Epidermal melanocyte (primary cell): ENCODE measurements around the gene NPAS3.
A peak's percentile ranks its signal among the peaks of the same experiment; 100 is the strongest.

ENCODE experiments used
- DNase-seq: peaks from one replicate; pipeline ENCODE4 v3.0.0; 2011; ENCODE audit warnings: low spot score; ENCODE audit not compliant: insufficient read length

NPAS3 gene

GRCh38 chr14:33165144-33165925 lies 226.7 kb downstream of the NPAS3 start:
- no peak for DNase-seq

GRCh38 chr14:33165926-33166289 lies 227.2 kb downstream of the NPAS3 start:
- DNase-seq: no peak

DNA sequence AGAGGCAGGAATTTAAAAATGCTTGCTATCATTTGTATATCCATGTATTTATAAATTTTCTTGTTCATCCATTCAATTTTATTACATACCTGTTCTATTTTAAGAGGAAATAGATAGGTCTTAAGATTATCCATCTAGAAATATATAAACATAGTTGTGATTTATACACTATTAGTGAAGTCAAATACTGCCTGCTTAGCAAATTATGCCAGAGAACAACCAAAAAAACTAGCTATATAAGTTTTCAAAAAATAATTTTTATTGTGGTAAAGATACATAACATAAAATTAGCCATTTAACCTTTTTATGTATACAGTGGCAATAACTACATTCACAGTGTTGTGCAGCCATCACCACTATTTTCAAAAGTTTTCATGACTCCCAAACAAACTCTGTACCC lies 237.3 kb downstream of the NPAS3 start:
- DNase-seq: no peak

- no peak for DNase-seq
Observed at GRCh38 chr14:33184587-33184986, 245.9 kb downstream of the NPAS3 start.

GRCh38 chr14:33186656-33187055 lies 248.0 kb downstream of the NPAS3 start:
- DNase-seq: no peak

- DNase-seq: no peak
Observed at GRCh38 chr14:33188880-33189279, 250.2 kb downstream of the NPAS3 start.

- no peak for DNase-seq
Observed at GRCh38 chr14:33191855-33192254, 253.2 kb downstream of the NPAS3 start.

- DNase-seq: no peak
Observed at GRCh38 chr14:33194551-33194950, 255.9 kb downstream of the NPAS3 start.

- no peak for DNase-seq
Observed at GRCh38 chr14:33198684-33199083, 260.0 kb downstream of the NPAS3 start.

DNA sequence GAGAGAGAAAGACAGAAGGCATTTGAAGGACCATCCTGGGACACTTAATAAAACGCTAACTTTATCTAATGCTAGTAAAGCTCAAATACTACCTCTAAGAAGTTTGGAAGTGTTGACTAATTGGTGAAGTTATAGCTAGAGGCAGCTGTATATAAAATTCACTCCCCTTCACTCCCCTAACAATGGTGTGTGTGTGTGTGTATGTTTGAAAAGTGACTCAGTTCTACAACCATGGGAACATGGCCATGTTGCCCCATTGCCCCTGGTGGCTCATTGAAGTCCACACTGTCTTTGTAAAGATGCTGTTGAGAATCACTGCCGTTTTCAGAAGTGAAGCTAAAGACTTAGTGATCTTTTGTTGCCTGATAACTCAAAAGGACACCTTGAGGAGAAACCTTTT lies 262.4 kb downstream of the NPAS3 start:
- no peak for DNase-seq

DNA sequence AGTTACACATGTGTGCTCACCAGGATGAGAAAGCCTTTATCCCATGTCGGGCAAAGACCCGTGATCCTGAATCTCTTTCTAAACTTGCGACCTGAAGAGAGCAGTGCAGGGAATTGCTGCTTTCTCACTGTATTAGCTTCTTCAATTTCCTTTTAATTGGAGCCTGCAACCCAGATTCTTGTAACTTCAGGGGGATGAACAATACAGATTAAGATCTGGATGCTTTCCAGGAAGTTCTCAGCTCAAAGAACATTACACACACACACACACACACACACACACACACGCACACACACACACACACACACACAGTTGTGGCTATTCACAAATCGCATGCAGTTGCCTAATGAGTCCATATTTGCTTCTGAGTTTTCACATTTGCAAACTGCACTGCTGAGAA lies 268.3 kb downstream of the NPAS3 start:
- DNase-seq: no peak

GRCh38 chr14:33207467-33208017 lies 268.9 kb downstream of the NPAS3 start:
- no peak for DNase-seq

GRCh38 chr14:33210311-33210710 lies 271.6 kb downstream of the NPAS3 start:
- no peak for DNase-seq

DNA sequence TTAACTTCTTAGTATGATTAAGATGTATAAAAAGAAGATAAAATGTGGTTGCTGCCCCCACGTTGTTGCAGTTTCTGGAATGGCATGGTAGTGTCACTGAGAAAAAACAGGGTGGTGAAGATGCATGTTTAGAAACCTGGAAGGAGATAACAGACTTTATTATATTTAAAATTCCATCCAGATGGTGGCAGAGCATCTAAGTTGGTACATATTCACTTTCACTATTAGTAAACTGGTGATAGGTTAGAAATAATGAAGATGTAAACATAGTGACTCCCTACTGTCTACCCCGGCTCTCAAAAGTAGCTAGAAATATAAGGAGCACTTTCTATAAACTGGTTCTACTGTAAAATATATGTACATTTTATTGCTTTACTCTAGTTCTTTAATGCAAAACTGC lies 279.3 kb downstream of the NPAS3 start:
- DNase-seq: no peak

DNA sequence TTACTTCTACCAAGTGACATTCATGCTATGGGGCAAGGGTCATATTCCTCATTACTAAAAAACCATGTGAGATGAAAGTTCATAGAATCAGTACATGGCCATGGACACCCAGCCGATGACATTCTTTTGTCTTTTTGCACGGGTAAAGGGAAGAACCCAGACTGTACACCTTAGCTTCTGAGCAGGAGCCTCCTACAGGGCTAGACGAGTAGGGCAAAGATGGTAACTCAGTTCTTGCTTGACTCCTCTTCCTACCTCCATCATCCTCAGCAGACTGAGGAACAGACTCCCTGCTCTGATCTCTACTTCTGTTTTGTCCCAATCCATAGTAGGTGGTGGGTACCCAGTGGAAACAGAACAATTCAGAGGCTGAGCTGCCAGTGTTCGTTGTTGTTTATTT lies 281.3 kb downstream of the NPAS3 start:
- no peak for DNase-seq

DNA sequence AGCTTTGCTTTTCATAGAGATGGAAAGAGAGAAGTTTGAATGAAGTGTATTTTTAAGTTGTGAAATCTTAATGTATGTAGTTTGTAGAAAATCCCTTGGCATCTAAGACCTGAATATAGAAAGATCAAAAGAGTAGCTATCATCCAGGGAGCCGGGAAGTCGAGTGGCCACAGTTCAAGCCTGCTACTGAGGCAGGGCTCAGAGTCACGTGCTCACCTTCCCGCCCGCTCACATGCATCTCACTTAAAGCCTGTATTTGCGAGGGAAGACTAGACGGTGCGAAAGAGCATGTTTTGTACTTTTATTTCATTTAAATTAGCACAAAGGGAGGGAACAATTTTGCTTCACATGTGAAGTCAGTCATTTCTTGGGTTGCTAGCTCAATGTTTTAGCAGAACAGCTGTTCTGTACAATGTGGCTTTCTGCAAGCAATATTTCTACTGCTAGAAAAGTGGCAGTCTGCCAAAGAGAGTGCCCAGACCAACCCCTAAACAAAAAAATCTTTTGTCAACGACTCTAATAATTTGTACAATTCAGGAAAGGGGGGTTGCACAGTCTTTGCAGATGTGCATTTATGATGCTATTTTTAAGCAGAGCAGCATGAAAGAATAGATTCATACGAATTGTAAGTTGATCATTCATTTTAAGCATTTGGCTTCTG lies 290.7 kb downstream of the NPAS3 start:
- DNase-seq: peak; percentile 51

- no peak for DNase-seq
Observed at GRCh38 chr14:33230021-33230420, 291.3 kb downstream of the NPAS3 start.

- no peak for DNase-seq
Observed at GRCh38 chr14:33232031-33232430, 293.4 kb downstream of the NPAS3 start.

DNA sequence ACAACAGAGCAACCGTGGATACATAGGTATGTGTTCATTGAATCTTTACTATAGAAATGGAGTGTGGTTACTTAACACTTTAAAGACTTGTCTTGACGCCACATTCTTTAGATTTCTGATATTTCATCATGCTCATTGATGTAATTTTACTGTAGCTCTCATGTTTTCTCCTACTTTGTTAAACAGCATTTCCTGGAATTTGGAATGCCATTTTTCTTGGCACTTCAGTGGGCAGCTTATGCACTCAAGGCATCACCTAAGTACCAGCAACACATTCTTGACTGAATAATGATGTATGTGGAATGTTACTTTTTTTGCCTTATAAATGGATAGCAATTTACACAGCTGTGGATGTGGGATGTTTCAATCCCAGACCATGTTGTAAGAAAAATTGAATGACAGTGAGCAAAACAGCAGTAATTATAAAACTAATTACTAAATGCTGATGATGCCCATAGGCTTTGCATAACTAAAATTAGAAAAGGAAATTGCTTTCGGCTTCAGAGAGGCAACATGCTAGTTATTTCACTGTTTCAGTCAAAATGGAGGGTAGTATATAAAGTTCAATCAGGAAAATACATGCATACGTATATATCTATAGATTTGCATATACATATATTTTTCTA lies 298.5 kb downstream of the NPAS3 start:
- DNase-seq: no peak

- no peak for DNase-seq
Observed at GRCh38 chr14:33239465-33239864, 300.8 kb downstream of the NPAS3 start.

DNA sequence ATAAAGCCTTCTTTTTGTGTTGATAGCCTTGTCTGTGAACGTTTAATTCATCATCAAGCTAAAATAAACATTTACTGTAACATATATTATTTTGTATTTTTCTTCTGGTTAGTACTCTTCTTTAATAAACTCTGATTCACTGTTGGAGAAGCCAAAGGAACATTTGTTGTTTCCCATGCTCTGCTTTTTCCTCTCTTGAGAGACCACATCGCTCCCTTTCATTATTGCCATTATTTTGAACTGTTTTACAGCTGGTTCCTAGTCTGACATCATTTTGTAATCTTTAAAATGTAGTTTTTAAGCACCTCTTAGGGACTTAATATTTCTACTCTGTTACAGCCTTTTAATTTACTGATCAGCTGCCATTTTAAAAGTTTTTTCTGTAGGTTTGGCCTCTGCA lies 301.8 kb downstream of the NPAS3 start:
- DNase-seq: no peak

DNA sequence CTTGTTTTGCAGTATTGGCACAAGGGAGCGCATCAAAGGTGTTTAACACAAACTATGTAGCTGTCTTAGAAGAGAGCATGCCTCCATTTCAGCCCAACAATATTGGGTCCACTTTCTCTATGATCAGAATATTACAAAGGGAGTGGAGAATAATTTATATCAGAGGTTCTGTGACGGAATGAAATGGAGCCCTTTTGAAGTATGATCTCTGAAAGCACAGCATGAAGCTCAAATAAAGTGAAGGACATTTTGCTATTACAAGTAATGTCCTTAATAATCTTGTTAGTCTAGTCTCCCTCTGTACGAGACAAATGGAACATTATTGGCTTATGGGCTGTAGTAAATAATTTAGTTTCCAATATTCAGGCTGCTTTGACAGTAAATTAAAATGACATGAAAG lies 302.7 kb downstream of the NPAS3 start:
- no peak for DNase-seq
